Upper lobe of left lung (tissue), 6 donors: ENCODE data around the gene SOX3. TPM values are rescaled to one million over a fixed set of nuclear protein-coding genes. Genes with fewer than 3 reads are reported as not detected.

Source experiments
- ATAC-seq, 2 donors: fragments of 200-7000 bp; cut with Tn5 transposase; one replicate each; pipeline ENCODE4 v1.9.1; 2022; ENCODE audit warnings: mild to moderate bottlenecking in 2 of 2, moderate library complexity in 2 of 2; ENCODE audit not compliant: low FRiP score in 2 of 2
- DNase-seq, 2 donors: peaks; one replicate each; pipeline ENCODE4 v3.0.0-alpha.2; 2019 to 2020
- H3K27ac ChIP-seq, 4 donors: fragments of 200-600 bp; sonication (generic); one replicate each; pipeline ENCODE4 v1.5.1; 2016 to 2019
- H3K27me3 ChIP-seq, 4 donors: fragments of 200-600 bp; sonication (generic); one replicate each; pipeline ENCODE4 v1.5.1; 2017 to 2019
- H3K36me3 ChIP-seq, 4 donors: fragments of 200-600 bp; sonication (generic); one replicate each; pipeline ENCODE4 v1.5.1; 2016 to 2019
- H3K4me1 ChIP-seq, 4 donors: fragments of 200-600 bp; sonication (generic); one replicate each; pipeline ENCODE4 v1.5.1; 2018 to 2019
- H3K4me3 ChIP-seq, 4 donors: fragments of 200-600 bp; sonication (generic); one replicate each; pipeline ENCODE4 v1.5.1; 2017 to 2019; ENCODE audit warnings: mild to moderate bottlenecking in 2 of 4, moderate library complexity in 1 of 4
- H3K9me3 ChIP-seq, 4 donors: fragments of 200-600 bp; sonication (generic); one replicate each; pipeline ENCODE4 v1.5.1; 2018 to 2019
- EP300 ChIP-seq, 4 donors: sonication (generic); formaldehyde crosslinking; IDR thresholded peaks; one replicate each; pipeline ENCODE4 v1.5.1; 2017; ENCODE audit warnings: antibody characterized with exemption in 4 of 4, control low read depth in 2 of 4
- POLR2A ChIP-seq, 4 donors: fragments of 450-650 bp; IDR thresholded peaks; one replicate each; pipeline ENCODE4 v1.5.1; 2016 to 2017; ENCODE audit warnings: antibody characterized with exemption in 4 of 4, mild to moderate bottlenecking in 2 of 4
- POLR2AphosphoS5 ChIP-seq, 2 donors: sonication (generic); formaldehyde crosslinking; IDR thresholded peaks; one replicate each; pipeline ENCODE4 v1.5.1; 2017; ENCODE audit warnings: antibody characterized with exemption in 2 of 2
- WGBS, 2 donors: methylation state at CpG; one replicate each; pipeline ENCODE4 v1.1.5; 2017 to 2018; 5-methylcytosine and 5-hydroxymethylcytosine counted together
- total RNA-seq, 6 donors: library from RNA; depleted of rRNA in 4 of 6; stranded (reverse); fragments of >200 nt in 4 of 6; gene quantifications; one replicate each; pipeline versions ENCODE4 v1.1.0 to v1.2.1, GENCODE V29; 2016 to 2021
- TF ChIP-seq, protein P1 (sequence below), 6 experiments: fragments of 450-650 bp in 4 of 6; fragments of 200-600 bp in 2 of 6; sonication (generic) in 2 of 6; IDR thresholded peaks; one replicate each; pipeline ENCODE4 v1.5.1; 2016 to 2019; ENCODE audit warnings: antibody characterized with exemption in 6 of 6
- donor health status: DM: no; HTN: no; CAD: no; lungs with moderate emphysema.
- donor health status: DM: no; HTN: yes; CAD: no; lungs with severe emphysema.

SOX3 gene
- total RNA-seq, 6 donors from 2014 or later: 0.10 TPM; not detected in 5

DNA sequence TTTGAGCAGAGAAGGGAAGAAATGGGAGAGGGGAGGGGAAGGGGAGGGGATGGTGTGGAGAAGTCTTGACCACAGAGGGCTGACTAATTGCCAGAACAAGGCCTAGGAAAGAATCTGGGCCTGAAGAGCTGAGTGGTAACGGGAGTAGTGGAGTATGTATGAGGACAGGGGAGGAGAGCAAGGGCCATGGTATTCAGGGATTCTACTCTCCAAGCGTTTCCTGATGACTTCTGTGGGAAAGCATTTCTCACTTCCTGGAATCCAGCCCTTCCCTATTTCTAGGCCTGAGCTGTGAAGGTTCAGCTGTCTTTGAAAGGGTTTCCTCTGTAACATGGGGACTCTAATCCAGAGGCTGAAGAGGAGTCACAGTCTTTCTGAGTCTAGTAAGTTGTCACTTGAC lies 19.7 kb upstream of the SOX3 start:
- Histone ChIP-seq H3K27ac (no peak overlapping the region), H3K4me3 (no peak overlapping the region)
- WGBS, 2 donors: 33 to 76% methylated on average over 2 of the region's 2 CpGs

GRCh38 chrX:140521393-140521792 lies 16.5 kb upstream of the SOX3 start:
- Histone ChIP-seq H3K4me3 (no peak overlapping the region), H3K9me3 (no peaks in the 10 kb centered on the region), H3K27ac (no peak overlapping the region), H3K4me1 (no peaks in the 10 kb centered on the region), H3K36me3 (no peaks in the 10 kb centered on the region), H3K27me3 (no peaks in the 10 kb centered on the region)
- WGBS, 2 donors: 47 to 51% methylated on average over 5 of the region's 5 CpGs
- no peak for TF ChIP-seq POLR2AphosphoS5 (IDR thresholded peaks at IDR 0.05)
- no peak for TF ChIP-seq POLR2A (IDR thresholded peaks at IDR 0.05)
- TF ChIP-seq, protein P1, sequence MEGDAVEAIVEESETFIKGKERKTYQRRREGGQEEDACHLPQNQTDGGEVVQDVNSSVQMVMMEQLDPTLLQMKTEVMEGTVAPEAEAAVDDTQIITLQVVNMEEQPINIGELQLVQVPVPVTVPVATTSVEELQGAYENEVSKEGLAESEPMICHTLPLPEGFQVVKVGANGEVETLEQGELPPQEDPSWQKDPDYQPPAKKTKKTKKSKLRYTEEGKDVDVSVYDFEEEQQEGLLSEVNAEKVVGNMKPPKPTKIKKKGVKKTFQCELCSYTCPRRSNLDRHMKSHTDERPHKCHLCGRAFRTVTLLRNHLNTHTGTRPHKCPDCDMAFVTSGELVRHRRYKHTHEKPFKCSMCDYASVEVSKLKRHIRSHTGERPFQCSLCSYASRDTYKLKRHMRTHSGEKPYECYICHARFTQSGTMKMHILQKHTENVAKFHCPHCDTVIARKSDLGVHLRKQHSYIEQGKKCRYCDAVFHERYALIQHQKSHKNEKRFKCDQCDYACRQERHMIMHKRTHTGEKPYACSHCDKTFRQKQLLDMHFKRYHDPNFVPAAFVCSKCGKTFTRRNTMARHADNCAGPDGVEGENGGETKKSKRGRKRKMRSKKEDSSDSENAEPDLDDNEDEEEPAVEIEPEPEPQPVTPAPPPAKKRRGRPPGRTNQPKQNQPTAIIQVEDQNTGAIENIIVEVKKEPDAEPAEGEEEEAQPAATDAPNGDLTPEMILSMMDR (IDR thresholded peaks at IDR 0.05): no peak
- no peak for TF ChIP-seq EP300 (IDR thresholded peaks at IDR 0.05)
- ATAC-seq (no peak), DNase-seq (no peak)

More for the DNA sequence above, 19.7 kb upstream of the SOX3 start:
- no peak for DNase-seq
- no peaks in the 10 kb centered on the region for H3K36me3 ChIP-seq
- TF ChIP-seq, protein P1 (IDR thresholded peaks at IDR 0.05): no peak
- TF ChIP-seq EP300 (IDR thresholded peaks at IDR 0.05): no peak
- TF ChIP-seq POLR2A (IDR thresholded peaks at IDR 0.05): no peak
- TF ChIP-seq POLR2AphosphoS5 (IDR thresholded peaks at IDR 0.05): no peak
- ATAC-seq: no peak
- H3K4me1 ChIP-seq: no peaks in the 10 kb centered on the region
- no peaks in the 10 kb centered on the region for H3K9me3 ChIP-seq
- H3K27me3 ChIP-seq: no peaks in the 10 kb centered on the region

GRCh38 chrX:140514554-140514953 lies 9.7 kb upstream of the SOX3 start:
- peaks cover 0 to 10% (median 3%) of the 10 kb centered on the region in 4 donors for H3K27me3 ChIP-seq
- 78 to 100% methylated on average over 1 of the region's 1 CpG for WGBS, 2 donors
- H3K4me1 ChIP-seq: no peaks in the 10 kb centered on the region
- DNase-seq: no peak
- TF ChIP-seq POLR2A (IDR thresholded peaks at IDR 0.05): no peak
- TF ChIP-seq, protein P1 (IDR thresholded peaks at IDR 0.05): no peak
- no peaks in the 10 kb centered on the region for H3K9me3 ChIP-seq
- no peak overlapping the region for H3K27ac ChIP-seq
- no peak overlapping the region for H3K4me3 ChIP-seq
- ATAC-seq: no peak
- no peaks in the 10 kb centered on the region for H3K36me3 ChIP-seq

DNA sequence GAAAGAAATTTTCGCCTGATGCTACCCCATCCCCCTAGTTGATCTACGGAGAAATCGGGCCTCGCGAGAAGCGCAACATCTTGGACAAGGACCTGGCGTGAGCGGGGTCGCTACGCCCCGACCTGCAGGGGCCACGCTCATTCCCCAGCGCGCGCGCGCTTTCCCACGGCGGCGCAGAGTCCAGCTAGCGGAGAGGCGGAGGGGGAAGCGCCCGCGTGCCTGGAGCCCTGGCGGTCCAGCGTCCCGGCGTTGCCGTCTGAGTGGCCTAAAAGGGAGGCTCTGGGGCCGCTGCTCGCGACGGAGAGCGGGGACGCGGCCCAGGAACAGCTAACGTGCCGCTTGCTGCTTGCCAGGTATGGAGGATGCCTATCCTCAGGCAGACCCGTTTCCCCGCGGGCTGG lies 6.0 kb upstream of the SOX3 start:
- Histone ChIP-seq H3K27ac (no peak overlapping the region), H3K4me3 (no peak overlapping the region), H3K4me1 (peaks cover 0 to under 1% (median 0%) of the 10 kb centered on the region in 4 donors), H3K27me3 (peaks cover 0 to 30% (median 4%) of the 10 kb centered on the region in 4 donors), H3K36me3 (no peaks in the 10 kb centered on the region), H3K9me3 (no peaks in the 10 kb centered on the region)
- DNase-seq (peak in 1 of 2 donors; percentile 54), ATAC-seq (no peak)
- TF ChIP-seq EP300 (IDR thresholded peaks at IDR 0.05): no peak
- TF ChIP-seq POLR2A (IDR thresholded peaks at IDR 0.05): no peak
- TF ChIP-seq POLR2AphosphoS5 (IDR thresholded peaks at IDR 0.05): no peak
- TF ChIP-seq, protein P1 (IDR thresholded peaks at IDR 0.05): no peak
- 0 to 46% methylated on average over 1 to 42 of the region's 42 CpGs for WGBS, 2 donors

- H3K36me3 ChIP-seq: no peaks in the 10 kb centered on the region
- H3K4me3 ChIP-seq: no peak overlapping the region
- peaks cover 0 to 7% (median 0%) of the 10 kb centered on the region in 4 donors for H3K4me1 ChIP-seq
- 7 to 34% methylated on average over 9 to 12 of the region's 12 CpGs for WGBS, 2 donors
- DNase-seq (no peak), ATAC-seq (no peak)
- no peaks in the 10 kb centered on the region for H3K9me3 ChIP-seq
- no peak overlapping the region for H3K27ac ChIP-seq
- H3K27me3 ChIP-seq: peaks cover 0 to 36% (median 6%) of the 10 kb centered on the region in 4 donors
- TF ChIP-seq, protein P1 (IDR thresholded peaks at IDR 0.05): no peak
- TF ChIP-seq EP300 (IDR thresholded peaks at IDR 0.05): no peak
- TF ChIP-seq POLR2A (IDR thresholded peaks at IDR 0.05): no peak
- TF ChIP-seq POLR2AphosphoS5 (IDR thresholded peaks at IDR 0.05): no peak
Observed at GRCh38 chrX:140510306-140510676, 5.4 kb upstream of the SOX3 start.
